Measurements from ENCODE around the gene ANKRD39. TPM values are rescaled to one million over a fixed set of nuclear protein-coding genes. Genes with fewer than 3 reads are reported as not detected.
A peak's percentile ranks its signal among the peaks of the same experiment; 100 is the strongest.

The ANKRD39 gene
- total and polyA plus RNA-seq, 2 of the 8 experiments (the other 6 are each of a cell fraction or from before 2014, with no cell fraction given), result 18.5 to 21.3 TPM

DNA sequence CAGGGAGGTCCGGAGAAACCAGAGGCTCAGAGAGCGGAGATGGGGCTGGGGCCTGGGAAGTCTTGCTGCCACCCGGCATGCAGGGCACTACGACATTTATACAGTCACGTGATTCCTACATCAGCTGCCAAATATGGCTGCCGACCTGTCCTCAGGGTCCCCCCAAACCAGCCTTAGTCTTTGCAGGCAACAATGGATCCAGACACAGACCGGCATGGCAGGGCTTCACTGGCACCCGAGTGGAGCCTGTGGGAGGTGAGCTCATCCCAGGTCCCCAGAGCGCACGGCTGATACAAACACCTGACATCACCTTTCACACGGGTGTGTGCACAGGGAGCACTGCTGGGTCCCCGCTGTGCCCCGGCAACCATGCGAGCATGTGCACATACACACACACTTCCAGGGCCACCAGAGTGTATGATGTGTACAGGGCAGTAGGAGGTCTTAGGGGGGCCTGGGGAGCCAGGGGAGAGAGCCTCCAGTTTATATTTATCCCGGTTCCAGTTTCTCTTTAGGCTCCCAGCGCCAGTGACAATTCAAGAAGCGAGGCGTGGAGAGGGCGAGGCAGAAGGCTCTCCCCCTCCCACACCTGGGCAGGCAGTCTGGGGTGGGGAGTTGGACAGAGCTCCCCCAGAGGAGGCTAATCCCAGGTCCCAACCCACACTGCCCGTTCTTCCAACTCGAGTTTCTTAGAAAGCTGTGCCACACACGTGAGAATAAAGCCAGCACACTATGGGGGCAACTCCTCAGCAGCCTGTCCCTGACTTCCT is 9.4 kb upstream of the ANKRD39 start:
- FAIRE-seq, result no peak
- TF ChIP-seq ZNF274 (IDR thresholded peaks at IDR 0.05; ENCODE audit: borderline replicate concordance, extremely low read depth, low read length) (no peak), POLR2A (IDR thresholded peaks at IDR 0.05; ENCODE audit: control extremely low read depth in 1 of 2, low read depth in 2 of 2, low read length in 2 of 2) (peak in 1 of 2 experiments; percentile 34; a peak in 1 of 3 replicates), YY1 (IDR thresholded peaks at IDR 0.05; ENCODE audit: low read depth, low read length) (peak; percentile 44; the same call in 1 of the 2 replicates)
- H2BK120ac ChIP-seq (replicated peaks; ENCODE audit: low read depth, low read length), result no peak overlapping the region

More for the DNA sequence above, 9.4 kb upstream of the ANKRD39 start:
- Histone ChIP-seq H3K56ac (replicated peaks; ENCODE audit: insufficient read length, low read depth, low read length) (no peak overlapping the region), H2BK20ac (ENCODE audit: low read length) (no peak overlapping the region; the same call in 1 of the 2 replicates), H3K23me2 (ENCODE audit: low read depth, low read length) (peaks cover 14% of the 10 kb centered on the region), H3K79me2 (ENCODE audit: control insufficient read depth in 1 of 2, insufficient read depth in 2 of 2, low read length in 2 of 2) (peaks cover 4 to 36% of the 10 kb centered on the region in 2 experiments), H2BK12ac (ENCODE audit: low read depth, low read length) (0 out of 2 replicates have a peak overlapping the region, but pooled peaks have one; percentile 27), H3K4me1 (replicated peaks in 1 of 4; ENCODE audit: control insufficient read depth in 3 of 4, insufficient read depth in 4 of 4, low read length in 3 of 4) (peaks cover 2 to 19% (median 14%) of the 10 kb centered on the region in 4 experiments), H4K5ac (ENCODE audit: insufficient read length, low read depth, low read length) (no peak overlapping the region), H3K9ac (replicated peaks in 1 of 4; ENCODE audit: extremely low read depth in 1 of 4, low read depth in 3 of 4, low read length in 3 of 4) (peak overlapping the region in 2 of 4 experiments; percentile 84 to 89; a peak in 3 of 7 replicates), H3K4ac (replicated peaks; ENCODE audit: insufficient read length, low read depth, low read length) (peak overlapping the region; percentile 99), H4K91ac (replicated peaks; ENCODE audit: insufficient read length, low read length) (peak overlapping the region; percentile 52), H3K4me2 (ENCODE audit: insufficient read depth in 1 of 2, low read depth in 2 of 2, low read length in 2 of 2) (peak overlapping the region; percentile 91 to 94), H3K27ac (ENCODE audit: low read depth, low read length) (0 out of 2 replicates have a peak overlapping the region, but pooled peaks have one; percentile 45), H3K23ac (ENCODE audit: insufficient read length) (no peak overlapping the region), H3K4me3 (ENCODE audit: extremely low read depth in 1 of 4, insufficient read depth in 2 of 4, low read depth in 3 of 4, low read length in 4 of 4) (peak overlapping the region; percentile 76 to 86 (median 80); a peak in 5 of 8 replicates), H4K8ac (ENCODE audit: extremely low read depth, insufficient read depth, low read length) (0 out of 2 replicates have a peak overlapping the region, but pooled peaks have one; percentile 41), H2AFZ (ENCODE audit: low read length) (no peak overlapping the region), H3K79me1 (ENCODE audit: low read depth, low read length) (peaks cover 16% of the 10 kb centered on the region), H2BK5ac (ENCODE audit: low read depth, low read length) (peak overlapping the region; percentile 85; the same call in 1 of the 2 replicates), H3K9me3 (ENCODE audit: insufficient read depth in 2 of 2, low read depth in 1 of 2, low read length in 1 of 2) (no peaks in the 10 kb centered on the region), H4K20me1 (replicated peaks in 1 of 2; ENCODE audit: control insufficient read depth in 1 of 2, insufficient read depth in 2 of 2, low read length in 2 of 2) (peaks cover 6 to 21% of the 10 kb centered on the region in 2 experiments), H3K36me3 (ENCODE audit: control insufficient read depth in 2 of 4, insufficient read depth in 4 of 4, low read length in 3 of 4) (peaks cover 30 to 49% (median 39%) of the 10 kb centered on the region in 4 experiments), H3K14ac (ENCODE audit: insufficient read length) (no peak overlapping the region), H3K18ac (ENCODE audit: extremely low read depth, low read length) (no peak overlapping the region), H2BK15ac (ENCODE audit: low read length) (no peak overlapping the region), H3K27me3 (replicated peaks in 1 of 4; ENCODE audit: control insufficient read depth in 3 of 4, extremely low read depth in 1 of 4, insufficient read depth in 3 of 4, low read length in 3 of 4) (peaks cover 0 to 3% (median 0%) of the 10 kb centered on the region in 4 experiments; a peak in 2 of 7 replicates), H2AK5ac (ENCODE audit: low read depth, low read length) (0 out of 2 replicates have a peak overlapping the region, but pooled peaks have one; percentile 26)
- DNase-seq (ENCODE audit: low read depth in 1 of 2, low spot score in 2 of 2), result no peak
- CTCF ChIA-PET (ENCODE audit: partially characterized antibody), result interaction anchor here (1.4 to 6.1 kb wide), 9 partner anchors 9 to 94 kb away, joined by 3 to 47 read pairs (median 6); partner anchors contain the start of genes ANKRD39 and CNNM3
- POLR2A ChIA-PET (ENCODE audit: partially characterized antibody), result interaction anchor here (1.1 to 4.2 kb wide), 9 partner anchors 9 to 92 kb away, joined by 3 to 49 read pairs (median 4); partner anchors contain the start of gene ANKRD39
- 85% methylated on average over 22 of the region's 22 CpGs; no CpG with 5 or more reads in 1 of the 2 experiments for WGBS, 2 experiments (ENCODE audit: extremely low coverage in 1 of 2, insufficient coverage in 1 of 2, insufficient read length in 1 of 2, insufficient replicate concordance in 2 of 2, low coverage in 1 of 2, low lambda C conversion rate in 2 of 2, missing lambda C conversion rate in 1 of 2)

Data from H1 (cell line).